Fibroblast of skin of right biceps (primary cell): ENCODE measurements around the gene OR52I2.

ENCODE experiments used
- DNase-seq: peaks from one replicate; pipeline ENCODE4 v3.0.0-alpha.2; 2013

OR52I2 gene

GRCh38 chr11:4581443-4581842 lies at the start of gene OR52I2:
Gene OR52I2, plus strand, starts transcription at chr11:4581743.
- no peak for DNase-seq

GRCh38 chr11:4539603-4540219 lies 41.8 kb upstream of the OR52I2 start:
- peak; percentile 6 for DNase-seq

- DNase-seq: no peak
Measured at GRCh38 chr11:4541071-4541470, 40.5 kb upstream of the OR52I2 start.

- no peak for DNase-seq
Measured at GRCh38 chr11:4543561-4543960, 38.0 kb upstream of the OR52I2 start.

GRCh38 chr11:4544891-4545290 lies 36.7 kb upstream of the OR52I2 start, which contains the start of gene OR52M1:
Gene OR52M1, plus strand, starts transcription at chr11:4545191. Its CDS starts 0 bp downstream, at chr11:4545191.
- DNase-seq: no peak

- no peak for DNase-seq
Measured at GRCh38 chr11:4546878-4547277, 34.7 kb upstream of the OR52I2 start.

- no peak for DNase-seq
Measured at GRCh38 chr11:4547416-4547815, 34.1 kb upstream of the OR52I2 start.

GRCh38 chr11:4551346-4551979 lies 30.1 kb upstream of the OR52I2 start:
- no peak for DNase-seq

GRCh38 chr11:4559527-4560440 lies 21.8 kb upstream of the OR52I2 start:
- DNase-seq: no peak

- DNase-seq: no peak
Measured at GRCh38 chr11:4560467-4560866, 21.1 kb upstream of the OR52I2 start.

- DNase-seq: no peak
Measured at GRCh38 chr11:4565371-4565770, 16.2 kb upstream of the OR52I2 start.

GRCh38 chr11:4569075-4569474 lies 12.5 kb upstream of the OR52I2 start:
- no peak for DNase-seq

- DNase-seq: no peak
Measured at GRCh38 chr11:4576880-4577279, 4.7 kb upstream of the OR52I2 start.

- no peak for DNase-seq
Measured at GRCh38 chr11:4577761-4578160, 3.8 kb upstream of the OR52I2 start.

GRCh38 chr11:4578624-4579023 lies 2.9 kb upstream of the OR52I2 start:
- no peak for DNase-seq

GRCh38 chr11:4580124-4580523 lies 1.4 kb upstream of the OR52I2 start:
- DNase-seq: no peak

GRCh38 chr11:4589017-4589416 lies 7.5 kb downstream of the OR52I2 start:
- DNase-seq: no peak

- DNase-seq: no peak
Measured at GRCh38 chr11:4593739-4594138, 12.2 kb downstream of the OR52I2 start, which contains the start of gene OR52I1. Gene OR52I1, plus strand, starts transcription at chr11:4594039. Its CDS starts 0 bp downstream, at chr11:4594039.

- DNase-seq: no peak
Measured at GRCh38 chr11:4605057-4605456, 23.5 kb downstream of the OR52I2 start.

GRCh38 chr11:4606231-4607015 lies 24.9 kb downstream of the OR52I2 start:
- no peak for DNase-seq

GRCh38 chr11:4607096-4607495 lies 25.6 kb downstream of the OR52I2 start:
- no peak for DNase-seq

GRCh38 chr11:4607781-4608666 lies 26.5 kb downstream of the OR52I2 start, which contains the start of gene TRIM68:
Gene TRIM68, minus strand, starts transcription at chr11:4608231. Its CDS starts 2,727 bp downstream, at chr11:4605504.
- peak; percentile 97 for DNase-seq
